ENCODE results near the gene PNPLA1.

PNPLA1 gene

GRCh38 chr6:36269834-36270705, at the start of gene PNPLA1:
TSS of gene PNPLA1 (plus strand) at chr6:36270060. CDS start at chr6:36270460, 400 bp downstream.
- no peak for DNase-seq (ENCODE audit: low read depth)

- DNase-seq (ENCODE audit: low read depth) = no peak
Measured at GRCh38 chr6:36220226-36220625, 49.6 kb upstream of the PNPLA1 start.

GRCh38 chr6:36221674-36222073, 48.2 kb upstream of the PNPLA1 start:
- no peak for DNase-seq (ENCODE audit: low read depth)

GRCh38 chr6:36222924-36223323, 46.9 kb upstream of the PNPLA1 start:
- no peak for DNase-seq (ENCODE audit: low read depth)

GRCh38 chr6:36223706-36224105, 46.2 kb upstream of the PNPLA1 start:
- DNase-seq (ENCODE audit: low read depth) = no peak

- no peak for DNase-seq (ENCODE audit: low read depth)
Measured at GRCh38 chr6:36224918-36225461, 44.9 kb upstream of the PNPLA1 start.

- no peak for DNase-seq (ENCODE audit: low read depth)
Measured at GRCh38 chr6:36226438-36227047, 43.3 kb upstream of the PNPLA1 start.

GRCh38 chr6:36227379-36228228, 42.3 kb upstream of the PNPLA1 start:
- no peak for DNase-seq (ENCODE audit: low read depth)

GRCh38 chr6:36229223-36229622, 40.6 kb upstream of the PNPLA1 start:
- no peak for DNase-seq (ENCODE audit: low read depth)

GRCh38 chr6:36230371-36230770, 39.5 kb upstream of the PNPLA1 start:
- no peak for DNase-seq (ENCODE audit: low read depth)

GRCh38 chr6:36232172-36232571, 37.7 kb upstream of the PNPLA1 start:
- no peak for DNase-seq (ENCODE audit: low read depth)

- DNase-seq (ENCODE audit: low read depth) = no peak
Measured at GRCh38 chr6:36235309-36235708, 34.6 kb upstream of the PNPLA1 start.

GRCh38 chr6:36235862-36236261, 34.0 kb upstream of the PNPLA1 start:
- DNase-seq (ENCODE audit: low read depth) = no peak

GRCh38 chr6:36239774-36240173, 30.1 kb upstream of the PNPLA1 start:
- no peak for DNase-seq (ENCODE audit: low read depth)

- no peak for DNase-seq (ENCODE audit: low read depth)
Measured at GRCh38 chr6:36241728-36242127, 28.1 kb upstream of the PNPLA1 start.

GRCh38 chr6:36242161-36242560, 27.7 kb upstream of the PNPLA1 start:
- DNase-seq (ENCODE audit: low read depth) = no peak

- no peak for DNase-seq (ENCODE audit: low read depth)
Measured at GRCh38 chr6:36242626-36243025, 27.2 kb upstream of the PNPLA1 start.

- DNase-seq (ENCODE audit: low read depth) = no peak
Measured at GRCh38 chr6:36243562-36244212, 26.2 kb upstream of the PNPLA1 start.

- no peak for DNase-seq (ENCODE audit: low read depth)
Measured at GRCh38 chr6:36244641-36245280, 25.1 kb upstream of the PNPLA1 start.

GRCh38 chr6:36245572-36246061, 24.2 kb upstream of the PNPLA1 start:
- DNase-seq (ENCODE audit: low read depth) = peak; percentile 5
